ENCODE results near the gene FARP1.

DNA sequence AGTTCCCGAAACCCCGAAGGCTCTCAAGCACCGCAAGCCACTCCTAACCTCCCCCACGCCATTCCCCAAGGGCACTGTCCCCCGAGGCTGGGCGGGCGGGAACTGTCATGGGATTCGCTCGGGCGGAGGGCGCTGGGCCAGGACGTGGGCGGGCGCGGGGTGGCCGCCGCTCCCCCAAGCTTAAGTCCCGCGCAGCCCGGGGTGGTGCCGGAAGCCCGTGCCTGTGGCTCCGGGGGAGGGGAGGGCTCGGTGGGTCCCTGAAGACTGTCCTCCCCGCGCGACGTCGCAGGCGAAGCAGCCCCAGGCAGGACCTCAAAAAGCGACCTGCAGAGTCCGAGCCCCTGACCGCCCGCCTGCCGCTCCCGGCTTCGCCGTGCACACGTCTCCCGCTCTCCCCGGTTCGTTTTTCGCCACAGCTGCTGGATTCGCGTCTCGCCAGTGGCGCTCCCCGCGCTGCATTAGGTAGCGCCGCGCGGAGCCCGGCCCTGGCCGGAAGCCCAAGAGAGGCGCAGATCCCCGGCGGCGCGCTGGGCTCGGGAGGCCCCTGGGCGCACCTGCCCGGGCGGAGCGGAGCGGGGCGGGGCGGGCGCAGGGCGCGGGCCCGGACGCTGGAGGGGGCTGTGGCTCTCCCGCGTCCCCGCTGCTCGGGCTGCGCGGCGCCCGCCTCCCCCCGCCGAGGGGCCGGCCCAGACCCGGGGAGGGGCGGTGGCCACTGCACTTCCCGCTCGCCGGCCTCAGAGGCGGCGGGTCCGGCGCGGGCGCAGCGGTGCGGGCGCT, at the start of gene FARP1:
- TF ChIP-seq POLR2AphosphoS5 (IDR thresholded peaks at IDR 0.05) (peak in 2 of 3 donors; percentile 25 to 66), POLR2A (IDR thresholded peaks at IDR 0.05) (no peak), EP300 (IDR thresholded peaks at IDR 0.05) (no peak)
- TF ChIP-seq, protein P1, sequence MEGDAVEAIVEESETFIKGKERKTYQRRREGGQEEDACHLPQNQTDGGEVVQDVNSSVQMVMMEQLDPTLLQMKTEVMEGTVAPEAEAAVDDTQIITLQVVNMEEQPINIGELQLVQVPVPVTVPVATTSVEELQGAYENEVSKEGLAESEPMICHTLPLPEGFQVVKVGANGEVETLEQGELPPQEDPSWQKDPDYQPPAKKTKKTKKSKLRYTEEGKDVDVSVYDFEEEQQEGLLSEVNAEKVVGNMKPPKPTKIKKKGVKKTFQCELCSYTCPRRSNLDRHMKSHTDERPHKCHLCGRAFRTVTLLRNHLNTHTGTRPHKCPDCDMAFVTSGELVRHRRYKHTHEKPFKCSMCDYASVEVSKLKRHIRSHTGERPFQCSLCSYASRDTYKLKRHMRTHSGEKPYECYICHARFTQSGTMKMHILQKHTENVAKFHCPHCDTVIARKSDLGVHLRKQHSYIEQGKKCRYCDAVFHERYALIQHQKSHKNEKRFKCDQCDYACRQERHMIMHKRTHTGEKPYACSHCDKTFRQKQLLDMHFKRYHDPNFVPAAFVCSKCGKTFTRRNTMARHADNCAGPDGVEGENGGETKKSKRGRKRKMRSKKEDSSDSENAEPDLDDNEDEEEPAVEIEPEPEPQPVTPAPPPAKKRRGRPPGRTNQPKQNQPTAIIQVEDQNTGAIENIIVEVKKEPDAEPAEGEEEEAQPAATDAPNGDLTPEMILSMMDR (IDR thresholded peaks at IDR 0.05): peak in 3 of 7 experiments; percentile 11 to 81 (median 51)
